ENCODE results near the gene MBD6.
"Not testable (repeated sequence)": the region's sequence is repeated elsewhere in the genome, so short reads cannot be mapped to it uniquely, and the experiment has no call there.

The MBD6 gene

DNA sequence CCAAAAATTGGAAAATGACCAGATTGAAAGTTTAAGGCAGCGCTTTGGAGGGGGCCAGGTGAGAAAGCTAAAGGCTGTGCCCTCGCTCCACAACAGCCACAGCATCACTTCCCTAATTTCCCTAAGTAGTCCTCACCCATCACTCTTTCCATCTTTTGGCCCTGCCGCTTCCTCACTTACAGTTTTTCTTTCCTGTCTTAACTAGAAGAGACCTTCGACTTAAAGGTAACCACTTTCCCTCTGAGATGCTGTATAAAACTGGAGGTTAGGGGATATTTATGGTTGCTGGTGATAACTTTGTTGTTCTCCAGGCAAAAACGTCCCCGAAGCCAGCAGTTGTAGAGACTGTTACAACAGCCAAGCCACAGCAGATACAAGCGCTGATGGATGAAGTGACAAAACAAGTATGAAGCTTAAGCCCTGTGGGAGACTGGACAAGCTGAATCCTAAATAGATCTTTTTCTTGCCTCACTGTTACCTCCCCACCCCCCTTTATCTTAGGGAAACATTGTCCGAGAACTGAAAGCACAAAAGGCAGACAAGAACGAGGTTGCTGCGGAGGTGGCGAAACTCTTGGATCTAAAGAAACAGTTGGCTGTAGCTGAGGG, 6.6 kb upstream of the MBD6 start:
- no peak for DNase-seq (ENCODE audit: low read depth)

GRCh38 chr12:57516617-57517153, 5.9 kb upstream of the MBD6 start:
- DNase-seq (ENCODE audit: low read depth) = no peak

DNA sequence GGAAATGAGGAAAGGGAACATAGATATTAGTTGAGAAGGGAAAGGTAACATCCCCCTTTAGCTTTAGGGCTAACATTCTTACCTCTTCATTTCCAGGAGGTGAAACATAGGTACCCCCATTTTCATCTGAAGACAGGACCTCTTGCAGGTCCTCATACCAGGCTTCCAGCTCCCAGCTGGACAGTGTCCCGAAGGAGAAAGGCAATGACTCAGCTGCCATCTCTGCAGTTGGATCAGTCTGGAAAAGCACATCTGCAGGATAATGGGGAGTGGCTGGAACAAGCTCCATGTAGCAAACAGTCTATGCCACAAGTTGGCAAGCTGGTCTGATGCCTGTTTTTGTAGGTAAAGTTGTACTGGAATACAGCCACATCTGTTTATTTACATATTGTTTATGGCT, 5.4 kb upstream of the MBD6 start:
- DNase-seq (ENCODE audit: low read depth) = no peak

DNA sequence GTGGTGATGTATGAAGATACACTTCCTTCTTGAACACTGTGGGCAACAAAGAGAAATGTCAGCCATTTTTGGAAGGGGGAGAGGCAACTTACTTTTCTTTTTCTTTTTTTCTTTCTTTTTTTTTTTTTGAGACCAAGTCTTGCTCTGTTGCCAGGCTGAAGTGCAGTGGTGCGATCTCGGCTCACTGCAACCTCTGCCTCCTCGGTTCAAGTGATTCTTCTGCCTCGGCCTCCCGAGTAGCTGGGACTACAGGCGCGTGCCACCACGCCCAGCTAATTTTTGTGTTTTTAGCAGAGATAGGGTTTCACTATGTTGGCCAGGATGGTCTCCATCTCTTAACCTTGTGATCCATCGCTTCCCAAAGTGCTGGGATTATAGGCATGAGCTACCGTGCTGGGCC, 4.9 kb upstream of the MBD6 start:
- DNase-seq (ENCODE audit: low read depth) = not testable (repeated sequence)

- no peak for DNase-seq (ENCODE audit: low read depth)
These were observed 4.3 kb upstream of the MBD6 start for GRCh38 chr12:57518176-57518919.

DNA sequence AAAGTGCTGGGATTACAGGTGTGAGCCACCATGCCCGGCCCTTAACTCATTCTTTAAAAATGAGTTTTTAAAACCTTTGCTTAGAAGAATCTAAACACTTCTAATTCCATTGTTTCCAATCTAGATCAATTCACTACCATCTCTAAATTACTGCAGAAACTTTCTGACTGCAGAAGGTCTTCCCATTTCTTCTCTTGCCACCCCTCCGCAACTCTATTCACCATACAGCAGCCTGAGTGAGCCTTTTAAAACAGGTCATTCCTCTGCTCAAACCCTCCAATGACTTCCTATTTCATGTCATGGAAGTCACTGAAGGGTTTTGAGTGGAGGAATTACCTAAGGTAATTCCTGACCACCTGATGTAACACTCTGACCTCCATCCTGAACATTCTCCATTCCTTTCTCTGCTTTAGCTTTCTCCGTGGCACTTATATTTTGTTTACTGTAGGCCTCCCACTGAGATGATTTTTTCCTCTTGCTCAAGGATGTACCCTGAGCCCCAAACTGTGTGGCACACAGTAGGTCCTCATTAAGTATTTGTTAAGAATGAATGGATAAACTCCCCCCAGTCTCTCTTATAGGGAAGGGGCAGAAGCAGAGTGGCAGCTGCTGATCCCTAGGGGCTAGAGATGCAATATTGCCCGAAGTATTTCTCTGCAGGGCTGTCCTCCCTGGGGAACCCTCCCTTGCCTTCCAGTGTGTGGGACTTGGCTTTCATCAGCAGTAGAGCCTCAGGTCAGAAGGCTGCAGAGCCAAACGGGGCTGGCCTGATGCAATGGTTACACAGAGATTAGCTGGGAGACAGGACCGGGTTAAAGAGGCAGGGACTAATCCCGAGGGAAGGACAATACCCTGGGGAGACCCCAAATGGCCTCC, 3.5 kb upstream of the MBD6 start:
- DNase-seq (ENCODE audit: low read depth) = no peak

- no peak for DNase-seq (ENCODE audit: low read depth)
These were observed 2.9 kb upstream of the MBD6 start for GRCh38 chr12:57519796-57520052.

- peak; percentile 88 for DNase-seq (ENCODE audit: low read depth)
These were observed 2.4 kb upstream of the MBD6 start, which contains the start of gene DDIT3 for GRCh38 chr12:57520053-57520818. TSS of gene DDIT3 (minus strand) at chr12:57520514. CDS start at chr12:57517406, 3,108 bp downstream.

GRCh38 chr12:57521525-57522010, 1.1 kb upstream of the MBD6 start:
- DNase-seq (ENCODE audit: low read depth) = no peak

GRCh38 chr12:57522887-57523705, 472 bp downstream of the MBD6 start:
- no peak for DNase-seq (ENCODE audit: low read depth)

DNA sequence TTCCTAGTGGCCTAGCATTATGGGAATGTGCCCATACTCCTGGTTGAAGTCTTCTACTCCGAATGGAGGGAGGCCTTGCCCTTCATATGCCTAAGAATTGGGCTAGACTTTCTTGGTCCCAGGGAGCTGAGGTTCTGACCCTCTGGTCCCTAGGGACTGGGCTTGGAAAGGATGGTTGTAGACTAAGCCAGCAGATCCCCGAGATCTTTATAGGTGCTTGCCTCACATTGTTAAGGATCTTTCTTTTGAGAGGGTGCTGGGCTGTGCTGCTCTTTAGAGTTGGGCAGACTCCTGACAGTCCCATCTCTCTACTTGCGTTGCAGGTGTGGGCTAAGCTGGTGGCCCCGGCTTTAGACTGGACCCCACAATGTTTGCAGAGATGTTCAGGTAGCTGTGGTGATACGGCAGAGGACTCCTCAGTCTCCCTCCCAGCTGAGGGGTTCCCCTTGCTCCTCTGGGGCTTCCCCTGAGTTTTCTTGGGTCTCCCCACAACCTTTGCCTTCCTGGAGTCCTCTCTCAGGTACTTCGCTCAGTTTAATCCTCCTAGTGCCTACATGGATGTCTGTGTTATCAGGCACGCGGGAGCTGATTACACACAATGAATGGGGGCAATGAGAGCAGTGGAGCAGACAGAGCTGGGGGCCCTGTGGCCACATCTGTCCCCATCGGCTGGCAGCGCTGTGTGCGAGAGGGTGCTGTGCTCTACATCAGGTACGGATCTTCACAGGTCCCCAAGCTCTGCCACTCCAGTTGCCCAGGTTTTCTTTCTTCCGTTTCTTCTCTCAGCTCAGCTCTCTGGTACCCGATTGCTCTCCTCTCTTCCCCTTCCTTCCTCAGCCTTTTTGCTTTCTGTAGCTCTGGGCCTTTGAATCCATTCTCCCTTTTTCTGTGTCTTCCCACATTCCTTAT, 1.3 kb downstream of the MBD6 start:
- DNase-seq (ENCODE audit: low read depth) = no peak

DNA sequence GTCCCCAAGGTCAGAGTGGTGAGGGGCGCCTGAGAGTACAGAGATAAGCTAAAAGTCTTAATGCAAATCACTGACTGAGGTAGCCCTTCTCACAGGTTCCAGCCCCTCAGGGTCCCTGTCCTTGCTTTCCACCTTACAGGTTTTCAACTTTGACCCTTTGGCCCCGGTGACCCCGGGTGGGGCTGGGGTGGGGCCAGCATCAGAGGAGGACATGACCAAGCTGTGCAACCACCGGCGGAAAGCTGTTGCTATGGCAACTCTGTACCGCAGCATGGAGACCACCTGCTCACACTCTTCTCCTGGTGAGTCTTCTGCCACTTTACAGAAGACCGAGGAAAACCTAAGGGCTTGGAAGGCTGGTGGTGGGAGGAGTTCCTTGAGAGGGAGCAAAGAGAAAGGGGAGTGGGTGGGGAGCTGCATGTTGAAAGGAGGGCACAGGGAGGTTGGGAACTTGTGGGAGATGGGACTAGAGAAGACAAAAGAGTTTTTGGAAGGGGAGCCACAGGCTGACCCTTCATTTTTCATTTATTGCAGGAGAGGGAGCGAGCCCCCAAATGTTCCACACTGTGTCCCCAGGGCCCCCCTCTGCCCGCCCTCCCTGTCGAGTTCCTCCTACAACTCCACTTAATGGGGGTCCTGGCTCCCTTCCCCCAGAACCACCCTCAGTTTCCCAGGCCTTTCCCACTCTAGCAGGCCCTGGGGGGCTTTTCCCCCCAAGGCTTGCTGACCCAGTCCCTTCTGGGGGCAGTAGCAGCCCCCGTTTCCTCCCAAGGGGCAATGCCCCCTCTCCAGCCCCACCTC, 2.4 kb downstream of the MBD6 start:
- no peak for DNase-seq (ENCODE audit: low read depth)

- DNase-seq (ENCODE audit: low read depth) = no peak
These were observed 3.2 kb downstream of the MBD6 start for GRCh38 chr12:57525615-57526383.

DNA sequence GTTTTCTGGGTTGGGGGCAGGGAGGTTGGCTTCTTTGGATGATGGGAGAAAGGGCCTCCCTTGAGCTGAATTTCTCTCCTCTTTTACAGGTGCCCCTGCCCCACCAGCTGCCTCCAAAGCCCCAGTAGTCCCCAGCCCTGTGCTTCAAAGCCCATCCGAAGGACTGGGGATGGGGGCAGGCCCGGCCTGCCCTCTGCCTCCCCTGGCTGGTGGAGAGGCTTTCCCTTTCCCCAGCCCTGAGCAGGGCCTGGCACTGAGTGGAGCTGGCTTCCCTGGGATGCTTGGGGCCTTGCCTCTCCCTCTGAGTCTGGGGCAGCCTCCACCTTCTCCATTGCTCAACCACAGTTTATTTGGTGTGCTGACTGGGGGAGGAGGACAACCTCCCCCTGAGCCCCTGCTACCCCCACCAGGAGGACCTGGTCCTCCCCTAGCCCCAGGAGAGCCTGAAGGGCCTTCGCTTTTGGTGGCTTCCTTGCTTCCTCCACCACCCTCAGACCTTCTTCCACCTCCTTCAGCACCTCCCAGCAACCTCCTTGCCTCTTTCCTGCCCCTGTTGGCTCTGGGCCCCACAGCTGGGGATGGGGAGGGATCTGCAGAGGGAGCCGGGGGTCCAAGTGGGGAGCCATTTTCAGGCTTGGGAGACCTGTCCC, 4.0 kb downstream of the MBD6 start:
- no peak for DNase-seq (ENCODE audit: low read depth)

DNA sequence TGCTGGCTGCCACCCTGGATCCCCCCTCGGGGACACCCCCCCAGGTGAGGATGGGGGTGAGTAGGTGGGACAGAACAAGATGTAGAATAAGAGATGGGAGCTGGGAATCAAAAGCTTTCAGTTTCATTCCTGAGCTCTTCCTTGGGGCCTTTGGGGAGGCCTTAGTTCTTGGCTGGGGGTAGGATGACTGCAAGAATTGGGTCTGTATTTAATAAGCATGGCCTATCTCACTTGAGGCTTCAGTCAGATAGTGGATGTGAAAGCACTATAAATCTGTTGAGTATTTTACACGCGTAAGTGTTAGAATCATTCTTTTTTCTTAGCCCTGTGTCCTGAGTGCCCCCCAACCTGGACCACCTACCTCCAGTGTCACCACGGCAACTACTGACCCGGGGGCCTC, 4.6 kb downstream of the MBD6 start:
- DNase-seq (ENCODE audit: low read depth) = no peak

GRCh38 chr12:57528176-57528575, 5.6 kb downstream of the MBD6 start:
- DNase-seq (ENCODE audit: low read depth) = no peak

- DNase-seq (ENCODE audit: low read depth) = no peak
These were observed 6.4 kb downstream of the MBD6 start for GRCh38 chr12:57528831-57529555.

Data from HS-5 (cell line).